ENCODE measurements around the gene ABCC8. TPM values are rescaled to one million over a fixed set of nuclear protein-coding genes. Genes with fewer than 3 reads are reported as not detected.

Gene ABCC8
- total and polyA plus RNA-seq, 4 donors = 1.2 to 14.9 (median 3.1) TPM

DNA sequence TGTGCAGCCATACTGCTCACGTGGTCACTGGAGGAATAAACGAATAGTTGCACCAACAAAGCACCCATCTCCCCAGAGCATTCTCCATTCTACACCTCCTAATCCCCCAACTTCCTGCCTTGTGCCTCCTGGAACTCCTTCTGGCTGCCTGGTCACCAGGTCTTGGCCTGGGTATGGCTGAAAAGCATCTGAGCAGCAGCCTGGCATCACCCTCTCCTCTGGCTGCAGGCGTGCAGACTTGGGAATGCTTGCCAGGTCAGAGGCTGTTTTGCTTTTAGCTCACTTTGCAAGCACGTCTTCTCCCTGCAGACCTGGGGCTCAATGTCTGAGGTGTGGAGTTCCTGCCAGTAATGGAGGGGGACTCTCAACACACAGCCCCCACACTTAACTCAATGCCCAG lies 54.9 kb downstream of the ABCC8 start:
- no peak overlapping the region for H3K9ac ChIP-seq (ENCODE audit: insufficient read depth in 1 of 2, low read length in 2 of 2)
- no peaks in the 10 kb centered on the region for H3K27me3 ChIP-seq (ENCODE audit: control insufficient read depth in 3 of 3, insufficient read depth in 3 of 3, low read length in 2 of 3)
- no peak overlapping the region for H3K4me3 ChIP-seq
- DNase-seq (no peak), ATAC-seq (ENCODE audit: insufficient read depth, low FRiP score) (no peak)
- 68 to 71% methylated on average over 4 of the region's 4 CpGs for WGBS, 2 donors
- TF ChIP-seq CTCF (IDR thresholded peaks at IDR 0.05; ENCODE audit: control extremely low read depth, extremely low read depth) = no peak
- H3K4me1 ChIP-seq (ENCODE audit: control insufficient read depth in 5 of 5, insufficient read depth in 5 of 5, low read length in 5 of 5) = no peaks in the 10 kb centered on the region
- no peak overlapping the region for H3K27ac ChIP-seq (ENCODE audit: low read depth in 1 of 2, low read length in 1 of 2)
- no peaks in the 10 kb centered on the region for H3K36me3 ChIP-seq (ENCODE audit: control insufficient read depth in 4 of 4, insufficient read depth in 4 of 4, low read length in 4 of 4)
- no peaks in the 10 kb centered on the region for H3K9me3 ChIP-seq (ENCODE audit: control insufficient read depth in 4 of 4, insufficient read depth in 3 of 4, low read length in 3 of 4)

- DNase-seq = no peak
- H3K27me3 ChIP-seq (ENCODE audit: control insufficient read depth in 3 of 3, insufficient read depth in 3 of 3, low read length in 2 of 3) = no peaks in the 10 kb centered on the region
- no peaks in the 10 kb centered on the region for H3K36me3 ChIP-seq (ENCODE audit: control insufficient read depth in 4 of 4, insufficient read depth in 4 of 4, low read length in 4 of 4)
- no peak for ATAC-seq (ENCODE audit: insufficient read depth, low FRiP score)
- H3K9ac ChIP-seq (ENCODE audit: insufficient read depth in 1 of 2, low read length in 2 of 2) = no peak overlapping the region
- no peaks in the 10 kb centered on the region for H3K9me3 ChIP-seq (ENCODE audit: control insufficient read depth in 4 of 4, insufficient read depth in 3 of 4, low read length in 3 of 4)
- no peaks in the 10 kb centered on the region for H3K4me1 ChIP-seq (ENCODE audit: control insufficient read depth in 5 of 5, insufficient read depth in 5 of 5, low read length in 5 of 5)
- WGBS, 2 donors = 70 to 72% methylated on average over 2 of the region's 2 CpGs
- H3K27ac ChIP-seq (ENCODE audit: low read depth in 1 of 2, low read length in 1 of 2) = no peak overlapping the region
- no peak overlapping the region for H3K4me3 ChIP-seq
- no peak for TF ChIP-seq CTCF (IDR thresholded peaks at IDR 0.05; ENCODE audit: control extremely low read depth, extremely low read depth)
These were observed 58.1 kb downstream of the ABCC8 start for GRCh38 chr11:17418444-17419081.

DNA sequence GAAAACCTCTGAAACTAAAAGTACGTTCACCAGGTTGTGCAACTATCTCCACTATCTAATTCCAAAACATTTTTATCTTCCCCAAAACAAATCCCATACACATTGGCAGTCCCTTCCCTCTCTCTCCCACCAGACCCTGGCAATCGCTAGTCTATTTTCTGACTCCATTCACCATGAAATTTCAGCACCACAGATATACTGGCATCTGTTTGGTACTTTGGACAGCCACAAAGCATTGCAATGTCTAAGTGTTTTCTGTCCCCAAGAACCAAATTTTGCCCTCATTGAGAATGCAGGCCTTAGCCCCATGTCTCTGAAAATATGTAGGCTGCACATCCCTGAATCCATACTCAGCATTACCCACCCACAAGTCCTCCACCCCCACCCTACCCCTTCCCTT lies 60.2 kb downstream of the ABCC8 start:
- no peak for DNase-seq
- 73 to 74% methylated on average over 2 of the region's 2 CpGs for WGBS, 2 donors
- Histone ChIP-seq H3K27me3 (ENCODE audit: control insufficient read depth in 3 of 3, insufficient read depth in 3 of 3, low read length in 2 of 3) (no peaks in the 10 kb centered on the region), H3K27ac (ENCODE audit: low read depth in 1 of 2, low read length in 1 of 2) (no peak overlapping the region), H3K36me3 (ENCODE audit: control insufficient read depth in 4 of 4, insufficient read depth in 4 of 4, low read length in 4 of 4) (no peaks in the 10 kb centered on the region), H3K9ac (ENCODE audit: insufficient read depth in 1 of 2, low read length in 2 of 2) (no peak overlapping the region), H3K4me3 (no peak overlapping the region), H3K9me3 (ENCODE audit: control insufficient read depth in 4 of 4, insufficient read depth in 3 of 4, low read length in 3 of 4) (no peaks in the 10 kb centered on the region), H3K4me1 (ENCODE audit: control insufficient read depth in 5 of 5, insufficient read depth in 5 of 5, low read length in 5 of 5) (peaks cover 0 to 4% (median 0%) of the 10 kb centered on the region in 5 donors)
- TF ChIP-seq CTCF (IDR thresholded peaks at IDR 0.05; ENCODE audit: control extremely low read depth, extremely low read depth) = no peak
- ATAC-seq (ENCODE audit: insufficient read depth, low FRiP score) = no peak

All from lung (tissue), 12 donors.